ENCODE results near the gene TMEM72. TPM values are rescaled to one million over a fixed set of nuclear protein-coding genes. Genes with fewer than 3 reads are reported as not detected.

The TMEM72 gene
- total and polyA plus RNA-seq, 8 donors, result 1.2 to 7.7 (median 2.4) TPM

DNA sequence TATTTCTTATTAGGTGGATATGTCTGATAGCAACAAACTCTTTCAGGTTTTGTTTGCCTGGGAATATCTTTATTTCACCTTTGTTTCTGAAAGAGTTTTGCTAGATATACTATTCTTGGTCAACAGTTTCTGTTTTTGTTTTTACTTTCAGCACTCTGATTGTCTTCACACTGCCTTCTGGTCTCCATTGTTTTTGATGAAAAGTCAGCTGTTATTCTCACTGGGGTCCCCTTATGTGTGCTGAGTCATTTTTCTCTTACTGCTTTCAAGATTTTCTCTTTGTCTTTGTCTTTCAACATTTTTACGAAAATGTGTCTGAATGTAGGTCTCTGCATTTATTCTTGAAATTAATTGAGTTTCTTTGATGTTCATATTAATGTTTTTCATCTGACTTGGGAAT is 33.2 kb downstream of the TMEM72 start:
- no peaks in the 10 kb centered on the region for H3K36me3 ChIP-seq
- no peaks in the 10 kb centered on the region for H3K27me3 ChIP-seq
- ATAC-seq (no peak), FAIRE-seq (no peak), DNase-seq (no peak)
- intact Hi-C loops (cut with DNase I), result no loop called here
- TF ChIP-seq, protein P1, sequence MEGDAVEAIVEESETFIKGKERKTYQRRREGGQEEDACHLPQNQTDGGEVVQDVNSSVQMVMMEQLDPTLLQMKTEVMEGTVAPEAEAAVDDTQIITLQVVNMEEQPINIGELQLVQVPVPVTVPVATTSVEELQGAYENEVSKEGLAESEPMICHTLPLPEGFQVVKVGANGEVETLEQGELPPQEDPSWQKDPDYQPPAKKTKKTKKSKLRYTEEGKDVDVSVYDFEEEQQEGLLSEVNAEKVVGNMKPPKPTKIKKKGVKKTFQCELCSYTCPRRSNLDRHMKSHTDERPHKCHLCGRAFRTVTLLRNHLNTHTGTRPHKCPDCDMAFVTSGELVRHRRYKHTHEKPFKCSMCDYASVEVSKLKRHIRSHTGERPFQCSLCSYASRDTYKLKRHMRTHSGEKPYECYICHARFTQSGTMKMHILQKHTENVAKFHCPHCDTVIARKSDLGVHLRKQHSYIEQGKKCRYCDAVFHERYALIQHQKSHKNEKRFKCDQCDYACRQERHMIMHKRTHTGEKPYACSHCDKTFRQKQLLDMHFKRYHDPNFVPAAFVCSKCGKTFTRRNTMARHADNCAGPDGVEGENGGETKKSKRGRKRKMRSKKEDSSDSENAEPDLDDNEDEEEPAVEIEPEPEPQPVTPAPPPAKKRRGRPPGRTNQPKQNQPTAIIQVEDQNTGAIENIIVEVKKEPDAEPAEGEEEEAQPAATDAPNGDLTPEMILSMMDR (IDR thresholded peaks at IDR 0.05), result no peak
- H3K4me3 ChIP-seq, result no peak overlapping the region
- H3K27ac ChIP-seq, result no peak overlapping the region
- WGBS, 2 donors, result 0 to 87% methylated on average over 1 of the region's 1 CpG
- no peaks in the 10 kb centered on the region for H3K9me3 ChIP-seq
- H3K4me1 ChIP-seq, result peaks cover 0 to 8% (median 0%) of the 10 kb centered on the region in 3 donors

DNA sequence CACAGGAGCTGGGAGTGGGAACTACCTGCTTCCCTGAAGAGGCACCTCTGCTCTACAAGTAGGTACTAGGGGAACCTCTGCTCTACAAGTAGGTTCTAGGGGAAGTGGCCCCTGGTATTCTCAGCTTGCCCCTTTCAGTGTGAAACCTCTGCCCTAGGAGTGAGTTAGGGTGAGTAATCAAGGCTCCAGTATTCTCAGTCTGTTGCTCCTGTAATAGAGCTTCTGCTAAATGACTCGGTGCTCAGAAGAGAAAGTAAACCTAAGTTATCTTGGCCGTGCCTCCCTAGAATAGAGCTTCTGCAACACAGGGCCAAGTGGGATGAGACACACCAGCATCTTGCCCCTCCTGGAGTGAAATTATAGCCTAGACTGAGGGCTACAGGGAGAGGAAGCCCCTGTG is 35.1 kb downstream of the TMEM72 start:
- Histone ChIP-seq H3K4me3 (no peak overlapping the region), H3K4me1 (peaks cover 0 to 8% (median 0%) of the 10 kb centered on the region in 3 donors), H3K36me3 (no peaks in the 10 kb centered on the region), H3K9me3 (no peaks in the 10 kb centered on the region), H3K27me3 (no peaks in the 10 kb centered on the region), H3K27ac (no peak overlapping the region)
- WGBS, 2 donors, result 74 to 77% methylated on average over 2 of the region's 2 CpGs
- TF ChIP-seq, protein P1 (IDR thresholded peaks at IDR 0.05), result no peak
- ATAC-seq, result peak in 3 of 4 donors; percentile 8 to 34 (median 14)
- FAIRE-seq, result no peak
- peak in 1 of 6 donors; percentile 8 for DNase-seq
- intact Hi-C loops (cut with DNase I), result no loop called here

DNA sequence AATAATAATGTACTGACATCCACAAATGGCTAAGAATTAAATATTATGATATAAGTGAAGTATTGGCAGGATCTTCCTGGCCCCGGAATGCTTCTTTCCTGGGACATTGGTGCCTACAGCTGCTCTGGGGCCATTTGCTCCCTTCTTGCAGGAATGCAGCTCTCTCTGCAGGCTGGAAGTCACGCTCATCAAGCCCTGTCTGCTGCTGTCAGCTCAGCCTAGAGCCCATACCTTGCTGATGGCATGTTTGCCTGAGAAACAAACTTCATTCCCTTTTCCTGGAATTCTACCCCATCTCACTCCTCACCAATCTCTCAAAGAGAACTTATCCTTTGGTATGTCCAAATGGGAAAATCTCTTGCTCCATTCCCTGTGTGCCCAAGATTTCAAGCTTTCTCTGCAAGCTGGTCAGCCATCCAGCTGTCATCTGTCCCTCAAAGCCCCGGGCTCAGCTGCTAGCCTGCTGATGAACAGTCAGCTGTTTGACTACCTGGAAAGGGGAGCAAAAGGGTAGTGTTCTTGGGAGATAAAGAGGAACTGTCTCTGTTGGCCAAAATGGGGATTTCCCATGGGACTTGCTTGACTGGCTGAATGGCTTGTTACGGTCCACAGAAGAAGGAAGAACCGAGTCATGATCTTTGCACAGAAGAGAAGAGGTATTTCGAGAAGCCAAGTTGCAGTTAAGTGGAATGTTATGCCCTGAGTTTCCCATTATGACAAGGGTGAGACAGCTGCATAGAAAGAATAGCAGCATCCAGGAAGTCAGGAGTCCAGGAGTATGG is 36.4 kb downstream of the TMEM72 start:
- Histone ChIP-seq H3K4me3 (no peak overlapping the region), H3K4me1 (peaks cover 0 to 8% (median 0%) of the 10 kb centered on the region in 3 donors), H3K27me3 (no peaks in the 10 kb centered on the region), H3K9me3 (no peaks in the 10 kb centered on the region), H3K36me3 (no peaks in the 10 kb centered on the region), H3K27ac (peak overlapping the region in 1 of 4 donors; percentile 44)
- WGBS, 2 donors, result 76 to 78% methylated on average over 6 of the region's 6 CpGs
- TF ChIP-seq, protein P1 (IDR thresholded peaks at IDR 0.05), result no peak
- peak in 1 of 6 donors; percentile 29 for DNase-seq
- intact Hi-C loops (cut with DNase I), result no loop called here
- FAIRE-seq, result no peak
- peak in 2 of 4 donors; percentile 64 to 82 for ATAC-seq

DNA sequence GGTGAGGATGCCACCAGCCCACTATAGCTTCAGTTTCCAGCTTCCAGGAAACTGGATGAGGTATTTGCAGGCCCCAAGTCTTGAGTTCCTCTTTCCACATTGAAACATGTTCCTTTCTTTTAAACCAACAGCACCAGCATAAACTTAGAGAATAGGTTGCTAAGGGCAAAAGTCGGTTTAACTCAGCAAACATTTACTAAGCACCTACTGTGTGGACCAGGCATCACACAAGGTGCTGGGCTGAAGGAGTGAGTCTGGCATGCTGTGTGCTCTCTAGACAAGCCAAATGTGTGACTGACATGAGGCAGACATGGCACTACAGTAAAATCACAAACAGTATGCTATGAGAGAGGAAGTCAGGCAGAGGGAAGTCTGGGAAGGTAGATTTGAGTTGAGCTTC is 37.5 kb downstream of the TMEM72 start:
- TF ChIP-seq, protein P1 (IDR thresholded peaks at IDR 0.05), result no peak
- Histone ChIP-seq H3K27me3 (no peaks in the 10 kb centered on the region), H3K36me3 (no peaks in the 10 kb centered on the region), H3K27ac (peak overlapping the region in 1 of 4 donors; percentile 44), H3K4me3 (no peak overlapping the region), H3K4me1 (peaks cover 0 to 8% (median 0%) of the 10 kb centered on the region in 3 donors), H3K9me3 (no peaks in the 10 kb centered on the region)
- 80 to 93% methylated on average over 1 of the region's 1 CpG for WGBS, 2 donors
- peak in 1 of 4 donors; percentile 21 for ATAC-seq
- intact Hi-C loops (cut with DNase I), result no loop called here
- FAIRE-seq, result no peak
- no peak for DNase-seq
